ENCODE results near the gene CLDN34.

CLDN34 gene

DNA sequence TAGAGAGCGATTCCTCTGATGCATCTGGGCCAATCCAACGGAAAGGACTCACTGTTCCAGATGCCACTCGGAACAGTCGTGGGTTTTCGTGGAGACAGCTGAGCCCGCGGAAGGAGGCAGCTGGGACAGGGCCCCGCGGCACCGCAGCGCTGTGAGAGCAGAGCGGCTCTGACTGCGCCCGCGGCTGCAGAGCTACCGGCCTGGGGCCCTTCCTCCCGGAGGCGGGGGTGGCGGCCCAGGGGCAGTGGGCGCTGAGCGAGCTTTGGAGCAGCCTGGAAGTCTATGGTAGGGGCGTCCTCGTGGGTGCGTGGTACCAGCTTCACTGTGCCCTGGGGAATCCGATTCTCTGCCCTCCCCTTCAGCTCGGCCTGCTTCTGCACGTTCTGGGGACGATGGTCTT, 24.9 kb downstream of the CLDN34 start:
- no peaks in the 10 kb centered on the region for H3K36me3 ChIP-seq (ENCODE audit: control insufficient read depth, insufficient read depth, low read length)
- DNase-seq (ENCODE audit: extremely low read depth, insufficient read length) = no peak
- no peak overlapping the region for H3K4me3 ChIP-seq (replicated peaks; ENCODE audit: low read depth, low read length)
- TF ChIP-seq, protein P1, sequence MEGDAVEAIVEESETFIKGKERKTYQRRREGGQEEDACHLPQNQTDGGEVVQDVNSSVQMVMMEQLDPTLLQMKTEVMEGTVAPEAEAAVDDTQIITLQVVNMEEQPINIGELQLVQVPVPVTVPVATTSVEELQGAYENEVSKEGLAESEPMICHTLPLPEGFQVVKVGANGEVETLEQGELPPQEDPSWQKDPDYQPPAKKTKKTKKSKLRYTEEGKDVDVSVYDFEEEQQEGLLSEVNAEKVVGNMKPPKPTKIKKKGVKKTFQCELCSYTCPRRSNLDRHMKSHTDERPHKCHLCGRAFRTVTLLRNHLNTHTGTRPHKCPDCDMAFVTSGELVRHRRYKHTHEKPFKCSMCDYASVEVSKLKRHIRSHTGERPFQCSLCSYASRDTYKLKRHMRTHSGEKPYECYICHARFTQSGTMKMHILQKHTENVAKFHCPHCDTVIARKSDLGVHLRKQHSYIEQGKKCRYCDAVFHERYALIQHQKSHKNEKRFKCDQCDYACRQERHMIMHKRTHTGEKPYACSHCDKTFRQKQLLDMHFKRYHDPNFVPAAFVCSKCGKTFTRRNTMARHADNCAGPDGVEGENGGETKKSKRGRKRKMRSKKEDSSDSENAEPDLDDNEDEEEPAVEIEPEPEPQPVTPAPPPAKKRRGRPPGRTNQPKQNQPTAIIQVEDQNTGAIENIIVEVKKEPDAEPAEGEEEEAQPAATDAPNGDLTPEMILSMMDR (IDR thresholded peaks at IDR 0.05; ENCODE audit: insufficient read depth, low read length, poor library complexity, severe bottlenecking) = no peak
- no peaks in the 10 kb centered on the region; the same call in 1 of the 2 replicates for H3K27me3 ChIP-seq (replicated peaks; ENCODE audit: control insufficient read depth, insufficient read depth, low read length)

DNA sequence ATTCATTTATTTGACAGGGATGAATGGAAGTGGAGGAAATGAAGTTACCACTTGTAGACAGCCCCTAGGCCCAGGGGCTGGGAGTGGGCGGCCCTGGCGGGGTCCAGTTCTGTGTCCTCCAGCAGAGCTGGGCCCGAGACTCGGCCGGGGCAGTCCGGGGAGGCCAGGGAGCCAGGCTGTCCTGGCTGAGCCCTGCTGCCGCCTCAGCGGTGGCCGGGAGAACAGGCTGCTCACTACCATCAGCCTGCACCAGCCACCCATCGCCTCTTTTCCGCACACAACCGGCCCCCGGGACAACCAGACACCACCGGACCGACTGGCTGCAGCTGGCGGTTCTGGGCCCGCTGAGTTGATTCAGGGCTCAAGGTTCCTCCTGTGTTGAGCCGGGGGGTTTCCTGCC, 25.6 kb downstream of the CLDN34 start:
- no peak for DNase-seq (ENCODE audit: extremely low read depth, insufficient read length)
- Histone ChIP-seq H3K36me3 (ENCODE audit: control insufficient read depth, insufficient read depth, low read length) (no peaks in the 10 kb centered on the region), H3K27me3 (replicated peaks; ENCODE audit: control insufficient read depth, insufficient read depth, low read length) (no peaks in the 10 kb centered on the region; the same call in 1 of the 2 replicates), H3K4me3 (replicated peaks; ENCODE audit: low read depth, low read length) (no peak overlapping the region)
- TF ChIP-seq, protein P1 (IDR thresholded peaks at IDR 0.05; ENCODE audit: insufficient read depth, low read length, poor library complexity, severe bottlenecking) = no peak

DNA sequence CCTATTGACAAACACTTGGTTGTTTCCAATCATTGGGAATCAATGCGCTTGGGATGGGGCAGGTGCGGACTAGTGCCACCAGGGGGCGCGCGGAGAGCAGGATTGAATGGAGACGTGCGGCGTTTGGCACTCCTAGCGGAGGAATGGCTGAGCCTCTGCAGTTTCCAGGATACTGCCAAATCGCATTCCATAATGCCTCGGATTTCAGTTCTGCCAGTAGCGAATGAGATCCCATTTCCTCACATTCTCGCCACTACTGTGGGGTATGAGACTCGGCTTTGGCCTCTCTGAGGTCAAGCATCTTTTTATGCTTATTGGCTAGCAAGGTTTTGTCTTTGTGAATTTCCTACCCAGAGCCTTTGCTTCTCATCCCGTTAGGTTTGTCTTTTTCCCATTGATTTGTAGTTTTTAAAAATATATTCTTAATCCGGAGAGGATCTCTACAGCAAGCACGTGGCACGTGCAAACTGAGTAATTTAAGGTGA, 28.7 kb downstream of the CLDN34 start:
- peak; percentile 67 for DNase-seq (ENCODE audit: extremely low read depth, insufficient read length)
- H3K36me3 ChIP-seq (ENCODE audit: control insufficient read depth, insufficient read depth, low read length) = no peaks in the 10 kb centered on the region
- TF ChIP-seq, protein P1 (IDR thresholded peaks at IDR 0.05; ENCODE audit: insufficient read depth, low read length, poor library complexity, severe bottlenecking) = peak; percentile 99
- H3K27me3 ChIP-seq (replicated peaks; ENCODE audit: control insufficient read depth, insufficient read depth, low read length) = no peaks in the 10 kb centered on the region
- H3K4me3 ChIP-seq (replicated peaks; ENCODE audit: low read depth, low read length) = no peak overlapping the region

GRCh38 chrX:9997041-9997440, 29.9 kb downstream of the CLDN34 start:
- Histone ChIP-seq H3K4me3 (replicated peaks; ENCODE audit: low read depth, low read length) (no peak overlapping the region), H3K36me3 (ENCODE audit: control insufficient read depth, insufficient read depth, low read length) (no peaks in the 10 kb centered on the region)
- TF ChIP-seq, protein P1 (IDR thresholded peaks at IDR 0.05; ENCODE audit: insufficient read depth, low read length, poor library complexity, severe bottlenecking) = no peak

GRCh38 chrX:9997524-9997923, 30.4 kb downstream of the CLDN34 start:
- TF ChIP-seq, protein P1 (IDR thresholded peaks at IDR 0.05; ENCODE audit: insufficient read depth, low read length, poor library complexity, severe bottlenecking) = no peak
- Histone ChIP-seq H3K4me3 (replicated peaks; ENCODE audit: low read depth, low read length) (no peak overlapping the region), H3K27me3 (replicated peaks; ENCODE audit: control insufficient read depth, insufficient read depth, low read length) (no peaks in the 10 kb centered on the region), H3K36me3 (ENCODE audit: control insufficient read depth, insufficient read depth, low read length) (no peaks in the 10 kb centered on the region)
- DNase-seq (ENCODE audit: extremely low read depth, insufficient read length) = peak; percentile 61

More at GRCh38 chrX:9997041-9997440, 29.9 kb downstream of the CLDN34 start:
- H3K27me3 ChIP-seq (replicated peaks; ENCODE audit: control insufficient read depth, insufficient read depth, low read length) = no peaks in the 10 kb centered on the region
- no peak for DNase-seq (ENCODE audit: extremely low read depth, insufficient read length)

DNA sequence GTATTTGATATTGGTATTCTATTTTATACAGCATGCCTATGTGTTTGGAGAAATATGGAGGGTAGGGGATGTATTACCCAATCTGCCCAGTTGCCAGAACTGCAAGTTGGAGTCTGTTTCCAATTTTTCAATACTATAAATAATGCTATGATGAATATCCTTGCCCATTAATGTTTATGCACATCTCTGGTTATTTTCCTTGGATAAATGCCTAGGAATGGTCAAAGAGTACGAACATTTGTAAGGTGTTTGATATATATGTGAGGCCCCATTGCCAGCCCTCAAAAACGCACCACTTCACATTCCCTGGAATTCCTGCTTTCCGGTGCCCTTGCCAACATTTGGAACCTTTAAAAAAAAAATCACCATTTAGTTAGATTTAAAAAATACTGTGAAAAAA, 34.3 kb downstream of the CLDN34 start:
- DNase-seq (ENCODE audit: extremely low read depth, insufficient read length) = no peak
- Histone ChIP-seq H3K4me3 (replicated peaks; ENCODE audit: low read depth, low read length) (no peak overlapping the region), H3K36me3 (ENCODE audit: control insufficient read depth, insufficient read depth, low read length) (no peaks in the 10 kb centered on the region), H3K27me3 (replicated peaks; ENCODE audit: control insufficient read depth, insufficient read depth, low read length) (no peaks in the 10 kb centered on the region)
- TF ChIP-seq, protein P1 (IDR thresholded peaks at IDR 0.05; ENCODE audit: insufficient read depth, low read length, poor library complexity, severe bottlenecking) = no peak

Data from GM06990 (cell line).